ENCODE data around the gene DRD2. TPM values are rescaled to one million over a fixed set of nuclear protein-coding genes. Genes with fewer than 3 reads are reported as not detected.

Gene DRD2
- total and polyA plus RNA-seq, 2 experiments from 2014 or later: 0.59 to 0.67 TPM

GRCh38 chr11:113444502-113445123, 30.6 kb downstream of the DRD2 start:
- Histone ChIP-seq H3K27ac (no peak overlapping the region), H3K36me3 (replicated peaks; ENCODE audit: insufficient read depth, low read depth) (no peaks in the 10 kb centered on the region), H3K27me3 (no peaks in the 10 kb centered on the region), H2AFZ (no peak overlapping the region), H3K4me3 (no peak overlapping the region), H3K4me1 (ENCODE audit: insufficient read depth) (no peaks in the 10 kb centered on the region), H4K20me1 (ENCODE audit: insufficient read depth, poor library complexity, severe bottlenecking) (no peaks in the 10 kb centered on the region), H3K4me2 (no peak overlapping the region), H3K79me2 (no peaks in the 10 kb centered on the region), H3K9me3 (ENCODE audit: low read depth) (no peaks in the 10 kb centered on the region), H3K9me2 (replicated peaks; ENCODE audit: insufficient read depth) (no peaks in the 10 kb centered on the region)
- WGBS (ENCODE audit: low lambda C conversion rate, missing lambda C conversion rate): 81% methylated on average over 7 of the region's 7 CpGs
- TF ChIP-seq CTCF (IDR thresholded peaks at IDR 0.05; ENCODE audit: poor library complexity) (no peak), EZH2 (IDR thresholded peaks at IDR 0.05; ENCODE audit: borderline replicate concordance) (no peak), EZH2phosphoT487 (IDR thresholded peaks at IDR 0.05; ENCODE audit: low read depth, severe bottlenecking, unreplicated experiment) (no peak)
- DNase-seq (ENCODE audit: low spot score): no peak

- no peak overlapping the region for H3K4me3 ChIP-seq
- H3K27me3 ChIP-seq: no peaks in the 10 kb centered on the region
- no peaks in the 10 kb centered on the region for H3K36me3 ChIP-seq (replicated peaks; ENCODE audit: insufficient read depth, low read depth)
- H3K9me2 ChIP-seq (replicated peaks; ENCODE audit: insufficient read depth): no peaks in the 10 kb centered on the region
- no peaks in the 10 kb centered on the region for H3K79me2 ChIP-seq
- TF ChIP-seq EZH2 (IDR thresholded peaks at IDR 0.05; ENCODE audit: borderline replicate concordance) (no peak), CTCF (IDR thresholded peaks at IDR 0.05; ENCODE audit: poor library complexity) (no peak), EZH2phosphoT487 (IDR thresholded peaks at IDR 0.05; ENCODE audit: low read depth, severe bottlenecking, unreplicated experiment) (no peak)
- no peaks in the 10 kb centered on the region for H3K9me3 ChIP-seq (ENCODE audit: low read depth)
- no peak overlapping the region for H2AFZ ChIP-seq
- H4K20me1 ChIP-seq (ENCODE audit: insufficient read depth, poor library complexity, severe bottlenecking): no peaks in the 10 kb centered on the region
- no peak for DNase-seq (ENCODE audit: low spot score)
- whole genome bisulfite sequencing (ENCODE audit: low lambda C conversion rate, missing lambda C conversion rate): 94% methylated on average over 2 of the region's 2 CpGs
- no peak overlapping the region for H3K4me2 ChIP-seq
- H3K27ac ChIP-seq: no peak overlapping the region
- H3K4me1 ChIP-seq (ENCODE audit: insufficient read depth): no peaks in the 10 kb centered on the region
Observed at GRCh38 chr11:113440816-113441215, 34.4 kb downstream of the DRD2 start.

GRCh38 chr11:113436672-113437252, 38.4 kb downstream of the DRD2 start:
- DNase-seq (ENCODE audit: low spot score): no peak
- WGBS (ENCODE audit: low lambda C conversion rate, missing lambda C conversion rate): 71% methylated on average over 6 of the region's 6 CpGs
- Histone ChIP-seq H3K4me2 (no peak overlapping the region), H3K27ac (no peak overlapping the region), H3K27me3 (no peaks in the 10 kb centered on the region), H3K4me3 (no peak overlapping the region), H2AFZ (no peak overlapping the region), H3K4me1 (ENCODE audit: insufficient read depth) (no peaks in the 10 kb centered on the region), H3K36me3 (replicated peaks; ENCODE audit: insufficient read depth, low read depth) (no peaks in the 10 kb centered on the region), H3K9me3 (ENCODE audit: low read depth) (no peaks in the 10 kb centered on the region), H3K9me2 (replicated peaks; ENCODE audit: insufficient read depth) (no peaks in the 10 kb centered on the region), H4K20me1 (ENCODE audit: insufficient read depth, poor library complexity, severe bottlenecking) (no peaks in the 10 kb centered on the region), H3K79me2 (no peaks in the 10 kb centered on the region)
- TF ChIP-seq EZH2 (IDR thresholded peaks at IDR 0.05; ENCODE audit: borderline replicate concordance): no peak
- no peak for TF ChIP-seq EZH2phosphoT487 (IDR thresholded peaks at IDR 0.05; ENCODE audit: low read depth, severe bottlenecking, unreplicated experiment)
- no peak for TF ChIP-seq CTCF (IDR thresholded peaks at IDR 0.05; ENCODE audit: poor library complexity)
